Spleen (tissue), 11 donors: ENCODE data around the gene TOMM5. TPM values are rescaled to one million over a fixed set of nuclear protein-coding genes. Genes with fewer than 3 reads are reported as not detected.

Source experiments
- DNase-seq: peaks from one replicate; pipeline ENCODE4 v3.0.0-alpha.2; 2020
- H3K27ac ChIP-seq, 8 donors: fragments of 200-600 bp; sonication (generic) in 7 of 8; 1 replicate in 4 of 8; 2 replicates in 4 of 8; pipeline versions ENCODE4 v1.5.0 to v1.8.0; 2016 to 2021; ENCODE audit warnings: inconsistent platforms in 4 of 8, mild to moderate bottlenecking in 4 of 8, moderate library complexity in 1 of 8
- H3K27me3 ChIP-seq, 7 donors: fragments of 200-600 bp; sonication (generic) in 6 of 7; replicated peaks in 1 of 7; 1 replicate in 4 of 7; 2 replicates in 3 of 7; pipeline versions ENCODE4 v1.5.0 to v1.8.0; 2016 to 2021; ENCODE audit warnings: inconsistent platforms in 3 of 7, mild to moderate bottlenecking in 1 of 7
- H3K36me3 ChIP-seq, 6 donors: fragments of 200-600 bp; sonication (generic) in 5 of 6; 1 replicate in 4 of 6; 2 replicates in 2 of 6; pipeline versions ENCODE4 v1.5.0 to v1.8.0; 2016 to 2021; ENCODE audit warnings: inconsistent platforms in 2 of 6
- H3K4me1 ChIP-seq, 6 donors: fragments of 200-600 bp; sonication (generic) in 5 of 6; 1 replicate in 3 of 6; 2 replicates in 3 of 6; pipeline versions ENCODE4 v1.5.0 to v1.8.0; 2016 to 2021; ENCODE audit warnings: inconsistent platforms in 3 of 6
- H3K4me3 ChIP-seq, 8 donors: fragments of 200-600 bp; sonication (generic) in 7 of 8; 1 replicate in 4 of 8; 2 replicates in 4 of 8; pipeline versions ENCODE4 v1.5.0 to v1.8.0; 2016 to 2021; ENCODE audit warnings: inconsistent platforms in 4 of 8, mild to moderate bottlenecking in 4 of 8, moderate library complexity in 2 of 8
- H3K9me3 ChIP-seq, 8 donors: fragments of 200-600 bp; sonication (generic) in 7 of 8; 1 replicate in 4 of 8; 2 replicates in 4 of 8; pipeline versions ENCODE4 v1.5.0 to v1.8.0; 2016 to 2021; ENCODE audit warnings: inconsistent platforms in 4 of 8
- POLR2A ChIP-seq, 3 donors: fragments of 450-650 bp; IDR thresholded peaks; one replicate each; pipeline ENCODE4 v1.5.1; 2017; ENCODE audit warnings: antibody characterized with exemption in 3 of 3, mild to moderate bottlenecking in 1 of 3
- POLR2AphosphoS5 ChIP-seq, 3 donors: sonication (generic); formaldehyde crosslinking; IDR thresholded peaks; one replicate each; pipeline ENCODE4 v1.5.1; 2017; ENCODE audit warnings: antibody characterized with exemption in 3 of 3
- WGBS, 5 donors: extraction: QIAGEN DNeasy Blood & Tissue Kit in 3 of 5; methylation state at CpG; one replicate each; pipeline versions ENCODE4 v1.1.5 to v1.1.7; 2013 to 2018; 5-methylcytosine and 5-hydroxymethylcytosine counted together
- intact Hi-C: fragments of 100-400 bp; cut with DNase I; formaldehyde crosslinking; loops from one replicate; pipeline ENCODE4 v1.15.0; 2023; ENCODE audit warnings: low total_unique reads
- polyA plus RNA-seq, 3 donors: library from polyadenylated mRNA; stranded (reverse); fragments of 200-250 nt; gene quantifications; one replicate each; pipeline ENCODE4 v1.2.1, GENCODE V29; 2013
- total RNA-seq, 7 donors: library from RNA; depleted of rRNA in 3 of 7; stranded (reverse); fragments of >200 nt in 3 of 7; fragmentation: NEBNext Ultra II Directional in 4 of 7; extraction: Animal tissue kit (Norgen Biotek cat#: 25700) in 4 of 7; gene quantifications; one replicate each; pipeline versions ENCODE4 v1.1.0 to v1.2.1, GENCODE V29; 2016 to 2021
- TF ChIP-seq, protein P1 (sequence below), 11 experiments: fragments of 200-600 bp in 7 of 11; fragments of 450-650 bp in 4 of 11; sonication (generic) in 4 of 11; IDR thresholded peaks in 8 of 11; conservative IDR thresholded peaks in 3 of 11; 1 replicate in 7 of 11; 2 replicates in 4 of 11; pipeline versions ENCODE4 v1.4.0 to v1.8.0; 2016 to 2021; ENCODE audit warnings: antibody characterized with exemption in 11 of 11, inconsistent platforms in 4 of 11, mild to moderate bottlenecking in 1 of 11
- donor health status: healthy with polysubstance abuse.
- donor health status: DM: no; HTN: no; CAD: no; lungs with moderate emphysema.
- donor health status: DM: no; HTN: no; CAD: no.
- donor health status: Bipolar disorder and iron deficiency.
- donor health status: healthy.
- donor health status: DM: no; HTN: no; CAD: no.
- donor health status: DM: yes; HTN: yes; CAD: no.

Gene TOMM5
- total and polyA plus RNA-seq, 10 donors, result 54.1 to 155 (median 72.8) TPM

DNA sequence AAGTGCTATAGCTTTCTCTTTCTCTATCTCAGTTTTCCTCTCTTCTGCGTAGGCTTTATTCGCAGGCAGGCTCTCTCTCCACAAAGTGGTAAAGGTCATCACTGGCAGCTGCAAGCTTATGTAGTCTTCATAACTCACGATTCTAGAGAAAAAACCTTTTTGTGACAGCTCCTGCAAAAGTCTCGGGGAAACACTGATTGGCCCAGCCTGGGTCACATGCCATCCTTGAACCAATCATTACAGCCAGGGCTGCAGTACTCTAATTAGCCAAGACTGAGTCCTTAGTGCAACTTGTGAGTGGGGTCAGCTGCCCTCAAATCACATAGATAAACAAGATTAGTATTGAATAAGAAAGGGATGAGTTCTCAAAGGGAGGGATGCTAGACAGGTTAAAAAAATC lies 40.1 kb upstream of the TOMM5 start:
- no peak overlapping the region for H3K27ac ChIP-seq
- intact Hi-C loops, result no loop called here
- no peaks in the 10 kb centered on the region for H3K4me1 ChIP-seq
- no peaks in the 10 kb centered on the region for H3K9me3 ChIP-seq
- TF ChIP-seq POLR2A (IDR thresholded peaks at IDR 0.05) (no peak), POLR2AphosphoS5 (IDR thresholded peaks at IDR 0.05) (no peak)
- TF ChIP-seq, protein P1, sequence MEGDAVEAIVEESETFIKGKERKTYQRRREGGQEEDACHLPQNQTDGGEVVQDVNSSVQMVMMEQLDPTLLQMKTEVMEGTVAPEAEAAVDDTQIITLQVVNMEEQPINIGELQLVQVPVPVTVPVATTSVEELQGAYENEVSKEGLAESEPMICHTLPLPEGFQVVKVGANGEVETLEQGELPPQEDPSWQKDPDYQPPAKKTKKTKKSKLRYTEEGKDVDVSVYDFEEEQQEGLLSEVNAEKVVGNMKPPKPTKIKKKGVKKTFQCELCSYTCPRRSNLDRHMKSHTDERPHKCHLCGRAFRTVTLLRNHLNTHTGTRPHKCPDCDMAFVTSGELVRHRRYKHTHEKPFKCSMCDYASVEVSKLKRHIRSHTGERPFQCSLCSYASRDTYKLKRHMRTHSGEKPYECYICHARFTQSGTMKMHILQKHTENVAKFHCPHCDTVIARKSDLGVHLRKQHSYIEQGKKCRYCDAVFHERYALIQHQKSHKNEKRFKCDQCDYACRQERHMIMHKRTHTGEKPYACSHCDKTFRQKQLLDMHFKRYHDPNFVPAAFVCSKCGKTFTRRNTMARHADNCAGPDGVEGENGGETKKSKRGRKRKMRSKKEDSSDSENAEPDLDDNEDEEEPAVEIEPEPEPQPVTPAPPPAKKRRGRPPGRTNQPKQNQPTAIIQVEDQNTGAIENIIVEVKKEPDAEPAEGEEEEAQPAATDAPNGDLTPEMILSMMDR (IDR thresholded peaks at IDR 0.05 in 8 of 11, conservative IDR thresholded peaks at IDR 0.05 in 3 of 11), result no peak
- H3K27me3 ChIP-seq, result peaks cover 0 to 15% (median 0%) of the 10 kb centered on the region in 7 donors
- 71 to 92% (median 88%) methylated on average over 4 of the region's 4 CpGs for WGBS, 5 donors
- H3K4me3 ChIP-seq, result no peak overlapping the region
- H3K36me3 ChIP-seq, result no peaks in the 10 kb centered on the region
- DNase-seq, result no peak

DNA sequence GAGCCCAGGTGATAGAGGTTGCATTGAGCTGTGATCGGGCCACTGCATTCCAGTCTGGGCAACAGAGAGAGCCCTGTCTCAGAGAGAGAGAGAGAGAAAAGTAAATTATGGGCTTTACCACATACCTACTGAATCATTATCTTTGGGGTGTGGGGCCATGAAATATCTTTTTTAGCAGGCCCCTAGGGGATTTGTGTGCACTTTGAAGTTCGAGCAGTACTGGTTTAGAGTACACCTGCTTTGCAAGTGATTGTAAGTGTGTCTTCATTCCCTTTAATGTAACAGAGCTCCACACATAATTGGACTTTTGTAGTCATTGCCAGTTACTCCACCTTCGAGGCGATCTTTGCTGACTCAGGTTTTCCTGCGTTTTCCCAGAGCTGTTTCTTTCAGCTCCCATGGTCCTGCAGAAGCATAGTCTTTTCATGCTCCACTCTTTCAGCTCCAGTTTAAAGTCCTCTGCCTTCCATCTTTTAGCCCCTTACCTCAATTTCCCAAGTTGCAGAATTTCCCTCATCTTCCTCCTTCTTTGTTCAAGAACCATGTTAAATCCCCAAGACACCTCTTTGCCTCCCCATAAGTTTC lies 34.4 kb upstream of the TOMM5 start:
- intact Hi-C loops, result no loop called here

DNA sequence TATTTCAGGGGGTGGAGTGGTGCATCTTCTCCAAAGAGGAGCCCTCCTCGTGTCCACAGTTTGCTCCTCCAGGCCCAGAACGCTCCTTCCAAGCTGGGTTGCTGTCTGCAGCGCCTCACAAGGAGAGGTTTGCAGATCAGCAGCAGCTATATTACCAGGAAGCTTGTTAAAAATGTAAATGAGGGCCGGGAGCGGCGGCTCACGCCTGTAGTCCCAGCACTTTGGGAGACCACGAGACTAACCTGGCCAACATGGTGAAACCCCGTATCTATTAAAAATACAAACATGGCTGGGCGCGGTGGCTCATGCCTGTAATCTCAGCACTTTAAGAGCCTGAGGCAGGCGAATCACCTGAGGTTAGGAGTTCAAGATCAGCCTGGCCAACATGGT lies 33.4 kb upstream of the TOMM5 start:
- intact Hi-C loops, result no loop called here
- TF ChIP-seq, protein P1 (IDR thresholded peaks at IDR 0.05 in 8 of 11, conservative IDR thresholded peaks at IDR 0.05 in 3 of 11), result no peak
- TF ChIP-seq POLR2AphosphoS5 (IDR thresholded peaks at IDR 0.05) (no peak), POLR2A (IDR thresholded peaks at IDR 0.05) (no peak)
- H3K4me3 ChIP-seq, result no peak overlapping the region
- no peak for DNase-seq
- no peaks in the 10 kb centered on the region for H3K36me3 ChIP-seq
- no peak overlapping the region for H3K27ac ChIP-seq
- H3K9me3 ChIP-seq, result no peaks in the 10 kb centered on the region
- H3K4me1 ChIP-seq, result no peaks in the 10 kb centered on the region
- H3K27me3 ChIP-seq, result peaks cover 0 to 5% (median 0%) of the 10 kb centered on the region in 7 donors
- WGBS, 5 donors, result 85 to 92% (median 87%) methylated on average over 12 of the region's 12 CpGs

More for the DNA sequence above, 34.4 kb upstream of the TOMM5 start:
- H3K9me3 ChIP-seq, result no peaks in the 10 kb centered on the region
- DNase-seq, result no peak
- no peak overlapping the region for H3K27ac ChIP-seq
- no peaks in the 10 kb centered on the region for H3K4me1 ChIP-seq
- WGBS, 5 donors, result 64 to 75% (median 70%) methylated on average over 5 of the region's 5 CpGs
- TF ChIP-seq POLR2A (IDR thresholded peaks at IDR 0.05) (no peak), POLR2AphosphoS5 (IDR thresholded peaks at IDR 0.05) (no peak)
- TF ChIP-seq, protein P1 (IDR thresholded peaks at IDR 0.05 in 8 of 11, conservative IDR thresholded peaks at IDR 0.05 in 3 of 11), result no peak
- H3K4me3 ChIP-seq, result no peak overlapping the region
- H3K27me3 ChIP-seq, result no peaks in the 10 kb centered on the region
- no peaks in the 10 kb centered on the region for H3K36me3 ChIP-seq

DNA sequence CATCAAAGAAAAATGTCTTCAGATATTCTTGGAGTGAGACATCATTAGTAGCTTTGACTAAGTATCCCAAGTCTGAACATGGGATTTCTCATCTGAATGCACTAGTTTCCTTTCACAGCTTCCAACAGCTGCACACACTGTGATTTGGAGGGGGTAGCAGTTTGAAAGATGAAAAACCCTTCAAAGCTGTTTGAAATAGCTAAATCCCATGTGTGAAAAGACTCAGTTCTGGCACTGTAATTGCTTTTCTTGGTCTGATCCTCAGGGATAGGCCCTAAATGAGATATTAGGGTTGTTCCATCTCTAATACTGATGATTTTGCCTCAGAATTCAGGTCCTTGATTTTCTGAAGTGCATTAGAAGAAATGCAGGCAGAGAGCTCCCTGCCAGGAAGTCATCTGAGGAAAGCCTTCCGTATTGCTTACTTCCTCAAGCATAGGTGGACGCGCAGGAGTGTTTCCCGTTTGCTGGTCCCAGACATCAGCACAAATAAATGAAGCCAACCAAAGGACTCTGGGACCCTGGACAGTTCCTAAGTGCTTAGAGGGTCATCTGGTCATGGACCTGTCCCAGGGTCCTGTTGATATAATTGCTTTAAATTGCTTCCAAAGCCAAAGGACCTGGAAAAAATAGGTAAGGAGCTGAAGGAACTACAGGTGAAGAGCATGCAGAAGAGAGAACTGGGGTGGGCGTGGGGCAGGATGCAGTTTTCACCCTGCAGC lies 32.8 kb upstream of the TOMM5 start:
- peaks cover 0 to 5% (median 0%) of the 10 kb centered on the region in 7 donors for H3K27me3 ChIP-seq
- 33 to 46% (median 39%) methylated on average over 5 of the region's 5 CpGs for WGBS, 5 donors

More for the DNA sequence above, 32.8 kb upstream of the TOMM5 start:
- H3K27ac ChIP-seq, result no peak overlapping the region
- H3K4me3 ChIP-seq, result no peak overlapping the region
- no peak for DNase-seq
- H3K36me3 ChIP-seq, result no peaks in the 10 kb centered on the region
- H3K9me3 ChIP-seq, result no peaks in the 10 kb centered on the region
- intact Hi-C loops, result no loop called here
- no peaks in the 10 kb centered on the region for H3K4me1 ChIP-seq
- TF ChIP-seq POLR2A (IDR thresholded peaks at IDR 0.05), result no peak
- TF ChIP-seq, protein P1 (IDR thresholded peaks at IDR 0.05 in 8 of 11, conservative IDR thresholded peaks at IDR 0.05 in 3 of 11), result no peak
- no peak for TF ChIP-seq POLR2AphosphoS5 (IDR thresholded peaks at IDR 0.05)
